ENCODE data around the gene KIF22.

DNA sequence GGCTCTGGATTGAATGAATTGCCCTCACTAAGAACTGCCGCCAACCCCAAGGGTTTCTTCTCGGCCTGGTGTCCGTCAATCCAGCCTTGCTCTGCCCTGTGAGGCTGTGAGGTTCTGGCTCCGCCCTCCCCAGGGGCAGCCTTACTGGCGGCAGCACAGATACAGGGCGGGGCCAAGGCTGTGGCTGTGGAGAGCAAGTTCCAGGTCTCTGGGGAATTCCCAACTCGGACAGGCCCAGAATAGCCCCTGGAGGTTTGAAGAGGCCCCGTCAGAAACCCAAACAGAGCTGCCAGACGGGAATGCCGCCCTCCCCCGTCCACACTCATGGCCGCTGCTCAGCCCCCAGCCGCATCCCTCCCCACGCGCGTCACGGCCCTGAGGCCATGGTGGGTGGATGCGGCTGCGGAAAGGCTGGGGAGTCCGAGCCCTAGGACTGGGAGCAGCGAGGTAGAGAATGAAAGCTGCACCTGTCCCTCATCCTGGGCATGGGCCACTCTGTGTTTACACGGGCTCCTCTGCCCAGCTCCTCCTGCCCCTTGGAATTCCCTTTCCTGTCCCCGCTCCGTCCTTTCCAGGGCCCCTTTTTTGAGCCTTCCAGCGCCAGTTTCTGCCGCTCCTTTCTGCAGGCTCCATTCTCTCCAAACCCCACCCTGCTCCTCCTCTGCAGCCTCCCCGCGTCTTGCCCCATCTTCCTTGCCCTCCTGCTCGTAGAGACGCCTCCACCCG lies 20.8 kb downstream of the KIF22 start:
- TF ChIP-seq, protein P1, sequence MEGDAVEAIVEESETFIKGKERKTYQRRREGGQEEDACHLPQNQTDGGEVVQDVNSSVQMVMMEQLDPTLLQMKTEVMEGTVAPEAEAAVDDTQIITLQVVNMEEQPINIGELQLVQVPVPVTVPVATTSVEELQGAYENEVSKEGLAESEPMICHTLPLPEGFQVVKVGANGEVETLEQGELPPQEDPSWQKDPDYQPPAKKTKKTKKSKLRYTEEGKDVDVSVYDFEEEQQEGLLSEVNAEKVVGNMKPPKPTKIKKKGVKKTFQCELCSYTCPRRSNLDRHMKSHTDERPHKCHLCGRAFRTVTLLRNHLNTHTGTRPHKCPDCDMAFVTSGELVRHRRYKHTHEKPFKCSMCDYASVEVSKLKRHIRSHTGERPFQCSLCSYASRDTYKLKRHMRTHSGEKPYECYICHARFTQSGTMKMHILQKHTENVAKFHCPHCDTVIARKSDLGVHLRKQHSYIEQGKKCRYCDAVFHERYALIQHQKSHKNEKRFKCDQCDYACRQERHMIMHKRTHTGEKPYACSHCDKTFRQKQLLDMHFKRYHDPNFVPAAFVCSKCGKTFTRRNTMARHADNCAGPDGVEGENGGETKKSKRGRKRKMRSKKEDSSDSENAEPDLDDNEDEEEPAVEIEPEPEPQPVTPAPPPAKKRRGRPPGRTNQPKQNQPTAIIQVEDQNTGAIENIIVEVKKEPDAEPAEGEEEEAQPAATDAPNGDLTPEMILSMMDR (IDR thresholded peaks at IDR 0.05): no peak
- TF ChIP-seq POLR2A (IDR thresholded peaks at IDR 0.05): peak; percentile 33

All from right lobe of liver (tissue), 4 donors.